ENCODE measurements around the gene CCKAR.

Gene CCKAR

DNA sequence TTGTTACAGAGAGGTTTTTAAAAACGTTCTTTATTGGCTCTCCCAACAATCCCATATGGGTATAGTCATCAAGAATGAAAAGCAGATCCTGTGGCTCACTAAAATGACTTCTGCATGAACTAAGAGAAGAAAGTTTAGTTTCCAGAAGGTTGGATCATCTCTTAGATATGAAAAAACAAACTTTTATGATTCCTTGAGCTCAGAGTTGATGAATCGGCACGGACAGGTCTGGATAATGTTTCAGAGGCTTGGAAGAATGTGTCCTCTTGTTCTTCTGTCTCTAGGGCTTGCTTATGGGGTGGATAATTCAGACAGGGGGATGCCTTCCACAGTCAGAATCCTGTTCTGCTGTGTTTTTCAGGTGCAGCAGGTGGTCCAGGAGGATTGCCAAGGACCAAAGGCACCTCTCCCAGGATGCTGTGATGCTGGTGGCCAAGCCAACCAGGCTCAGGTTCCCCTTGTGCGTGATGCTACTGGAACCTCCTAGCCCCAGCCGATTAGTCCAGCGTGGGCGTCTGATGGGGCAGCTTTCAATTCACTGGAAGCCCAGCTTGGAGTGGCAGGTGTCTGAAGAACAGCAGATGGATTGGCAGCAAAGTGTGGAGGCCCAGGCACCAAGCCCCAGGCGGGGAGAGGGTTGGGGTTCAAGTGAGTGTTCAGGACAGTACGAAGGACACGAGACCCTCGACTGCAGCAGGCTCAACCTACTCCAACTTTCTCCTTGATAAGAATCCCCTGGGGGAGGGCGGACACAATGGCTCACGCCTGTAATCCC lies 30.3 kb downstream of the CCKAR start:
- no peak for DNase-seq (ENCODE audit: low read depth)

- DNase-seq (ENCODE audit: low read depth) = peak; percentile 71
Observed at GRCh38 chr4:26459054-26459755, 31.1 kb downstream of the CCKAR start.

DNA sequence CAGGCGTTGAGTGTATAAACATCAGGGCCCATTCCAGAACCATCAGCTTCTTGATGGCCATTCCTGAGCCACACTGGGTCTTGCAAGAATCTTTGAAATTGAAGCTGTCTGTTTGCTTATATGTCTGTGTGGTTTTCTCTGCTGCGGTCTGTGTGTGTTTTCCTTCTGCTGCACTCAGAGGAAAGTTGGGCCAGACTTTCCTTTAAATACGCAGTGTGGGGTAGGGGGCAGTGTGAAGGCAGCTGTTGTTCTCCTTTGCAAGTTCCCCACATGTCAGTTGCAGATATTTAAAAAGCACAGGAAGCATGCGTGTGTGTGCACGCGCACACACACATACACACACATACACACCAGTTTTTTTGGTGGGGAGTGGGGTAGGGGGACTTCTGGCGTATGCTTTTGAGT lies 32.1 kb downstream of the CCKAR start:
- no peak for DNase-seq (ENCODE audit: low read depth)

DNA sequence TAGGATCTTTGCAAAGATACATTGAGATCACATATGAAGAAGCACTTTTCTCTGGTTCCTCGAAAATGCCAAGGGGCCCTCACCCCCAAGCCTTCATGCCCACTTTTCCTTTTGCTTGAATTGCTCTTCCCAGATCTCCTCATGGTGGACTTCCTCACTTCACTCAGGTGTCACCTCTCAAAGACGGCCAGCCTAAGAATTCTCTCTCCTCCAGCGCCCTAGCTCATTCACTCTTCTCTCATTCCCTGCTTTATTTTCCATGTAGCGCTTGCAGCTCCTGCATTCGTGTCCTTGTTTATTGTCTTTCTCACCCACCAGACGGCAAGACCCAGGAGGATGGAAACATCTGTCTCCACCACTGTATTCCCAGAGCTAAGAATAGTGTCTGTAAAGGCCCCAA lies 32.9 kb downstream of the CCKAR start:
- no peak for DNase-seq (ENCODE audit: low read depth)

DNA sequence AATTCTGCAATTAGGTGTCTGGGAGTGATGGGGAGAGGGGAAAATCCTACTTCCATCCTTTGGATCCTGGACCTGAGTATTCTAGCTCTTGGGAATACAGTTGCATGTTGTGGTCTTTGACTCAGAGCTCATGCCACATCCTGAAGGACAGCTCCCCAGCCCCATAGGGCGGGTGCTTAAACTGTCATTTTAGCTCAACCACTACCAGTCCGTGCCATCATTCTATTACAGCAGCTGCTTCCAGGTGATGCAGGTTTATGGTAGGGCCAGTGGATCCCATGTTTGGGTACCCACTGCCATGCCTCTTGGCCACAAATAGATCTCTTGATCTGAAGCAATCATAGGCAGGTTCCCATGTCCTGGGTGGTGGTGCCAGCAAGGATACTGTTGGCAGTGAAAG lies 34.7 kb downstream of the CCKAR start:
- no peak for DNase-seq (ENCODE audit: low read depth)

DNA sequence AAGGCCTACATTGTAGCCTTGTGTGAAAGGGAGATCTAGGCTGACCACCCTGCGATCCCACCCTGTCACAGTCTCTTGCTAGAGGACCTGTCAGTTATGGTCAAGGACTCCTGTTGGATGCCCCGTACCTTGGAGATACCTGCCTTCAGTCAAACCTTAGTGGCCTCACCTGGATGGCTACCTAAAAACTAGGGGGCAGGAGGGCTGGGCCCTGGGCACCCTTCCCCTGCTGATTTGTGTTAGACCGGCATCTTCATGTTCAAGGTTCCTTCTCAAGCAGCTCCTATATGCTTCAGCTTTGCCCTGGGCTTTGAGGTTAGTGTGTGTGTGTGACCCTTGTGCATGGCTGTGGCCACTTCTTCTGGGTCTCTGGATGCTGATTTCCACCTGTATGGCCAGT lies 35.3 kb downstream of the CCKAR start:
- no peak for DNase-seq (ENCODE audit: low read depth)

DNA sequence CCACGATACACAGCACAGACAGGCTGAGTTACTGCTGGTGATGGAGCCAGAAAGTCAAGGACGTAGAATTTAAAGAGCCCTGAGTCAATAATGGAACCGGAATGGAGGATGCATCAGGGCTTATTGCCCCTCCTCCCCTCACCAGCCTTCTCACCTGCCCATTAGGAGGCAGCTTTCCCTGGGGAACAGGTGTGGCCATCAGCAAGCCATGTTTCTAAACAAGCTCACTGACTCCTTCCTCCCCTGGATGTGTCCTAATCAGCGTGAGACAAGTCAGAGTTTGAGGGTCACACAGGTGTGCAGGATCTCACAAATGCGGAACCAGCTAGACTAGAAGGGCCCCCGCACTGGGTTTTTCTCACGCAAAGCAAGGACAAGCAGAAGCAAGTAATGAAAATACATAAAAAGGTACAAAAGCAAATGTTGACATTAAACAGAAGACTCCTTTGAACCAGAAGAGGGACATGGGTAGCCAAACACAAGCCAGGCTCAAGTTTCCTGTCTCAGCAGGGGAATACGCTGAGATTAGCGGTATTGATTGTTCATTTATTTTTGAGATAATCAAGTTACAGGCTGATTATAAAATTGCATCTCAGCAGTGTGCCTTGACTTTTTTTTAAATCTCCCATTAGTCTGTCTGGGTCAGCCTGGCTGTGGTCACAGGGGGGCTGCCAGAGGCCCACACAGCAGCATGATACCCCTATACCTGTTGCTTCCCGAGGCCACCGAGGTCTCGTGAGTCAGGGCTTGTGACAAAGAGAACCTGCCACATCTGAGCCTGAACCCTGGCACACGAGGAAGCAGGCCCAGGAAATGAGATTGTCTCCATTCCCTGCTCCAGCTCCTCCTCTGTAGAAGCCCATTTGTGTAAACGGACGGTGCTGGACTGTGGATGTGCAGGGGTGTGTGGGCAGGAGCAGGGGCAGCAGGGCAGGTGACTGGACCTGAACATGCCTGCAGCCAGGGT lies 37.4 kb downstream of the CCKAR start:
- no peak for DNase-seq (ENCODE audit: low read depth)

DNA sequence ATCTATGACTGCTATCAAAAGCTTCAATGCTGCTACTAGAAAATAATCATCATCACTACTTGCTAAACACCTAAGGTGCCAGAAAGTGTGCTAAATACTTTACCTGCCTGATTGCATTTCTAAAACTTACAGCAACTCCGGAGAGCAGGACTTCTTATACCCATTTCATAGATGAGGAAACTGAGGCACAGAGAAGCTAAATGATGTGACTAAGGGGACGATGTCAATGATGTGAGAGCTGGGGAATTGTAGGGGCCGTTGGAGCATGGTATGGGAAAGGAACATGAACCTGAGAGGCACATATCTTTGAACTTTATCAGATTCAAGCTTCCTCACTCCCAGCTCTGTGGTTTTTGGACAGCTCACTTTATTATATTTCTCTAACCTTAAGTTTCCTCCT lies 38.7 kb downstream of the CCKAR start:
- no peak for DNase-seq (ENCODE audit: low read depth)

- DNase-seq (ENCODE audit: low read depth) = no peak
Observed at GRCh38 chr4:26450418-26450817, 39.9 kb downstream of the CCKAR start.

DNA sequence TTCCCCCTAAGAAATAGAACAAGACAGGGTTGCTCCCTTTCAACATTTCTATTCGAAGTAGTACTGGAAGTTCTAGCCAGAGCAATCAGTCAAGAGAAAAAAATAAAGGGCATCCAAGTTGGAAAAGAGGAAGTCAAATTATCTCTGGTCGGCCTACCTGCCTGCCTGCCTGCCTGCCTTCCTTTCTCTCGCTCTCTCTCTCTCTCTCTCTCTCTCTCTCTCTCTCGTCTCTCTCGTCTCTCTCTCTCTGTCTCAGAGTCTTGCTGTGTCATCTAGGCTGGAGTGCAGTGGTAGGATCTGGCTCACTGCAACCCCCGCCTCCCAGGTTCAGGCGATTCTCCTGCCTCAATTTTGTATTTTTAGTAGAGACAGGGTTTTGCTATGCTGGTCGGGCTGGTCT lies 42.9 kb downstream of the CCKAR start:
- no peak for DNase-seq (ENCODE audit: low read depth)

DNA sequence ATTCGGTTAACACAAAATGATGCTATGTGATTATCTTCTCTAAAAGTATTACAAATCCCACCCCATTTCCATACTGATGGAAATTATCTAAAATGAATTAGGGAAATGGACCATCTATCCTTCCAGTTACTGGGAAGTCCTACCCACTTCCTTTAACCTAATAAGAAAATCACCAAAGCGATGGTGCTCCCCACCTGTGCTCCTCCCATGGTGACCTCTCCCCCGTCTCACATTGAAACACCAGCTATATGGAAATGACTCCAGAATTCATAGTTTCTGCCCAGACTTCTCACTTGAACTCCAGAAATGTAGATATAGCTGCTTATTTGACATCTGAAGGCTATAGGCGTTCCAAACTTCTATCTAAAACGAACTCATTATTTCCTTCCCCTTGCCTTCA lies 48.5 kb downstream of the CCKAR start:
- DNase-seq (ENCODE audit: low read depth) = no peak

DNA sequence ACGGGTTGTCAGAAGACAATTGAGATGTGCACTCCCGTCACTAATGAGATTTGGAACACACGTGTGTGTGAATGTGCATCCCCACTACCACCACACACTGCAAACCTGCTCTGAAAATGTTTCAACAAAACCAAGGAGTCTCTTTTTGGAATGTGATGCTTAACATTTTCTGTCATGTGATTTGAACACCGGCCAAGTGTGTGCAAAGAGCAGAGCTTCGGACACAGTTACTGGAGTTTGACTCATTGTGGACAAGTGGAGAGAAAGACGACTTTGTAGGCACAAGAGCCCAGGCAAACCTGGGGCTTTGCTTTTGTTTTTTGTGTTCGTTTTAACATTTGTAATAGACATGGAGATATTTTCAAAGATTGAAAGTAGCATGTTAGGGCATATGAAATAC lies 49.2 kb downstream of the CCKAR start:
- peak; percentile 61 for DNase-seq (ENCODE audit: low read depth)

GRCh38 chr4:26434030-26434639 lies 56.1 kb downstream of the CCKAR start:
- peak; percentile 69 for DNase-seq (ENCODE audit: low read depth)

DNA sequence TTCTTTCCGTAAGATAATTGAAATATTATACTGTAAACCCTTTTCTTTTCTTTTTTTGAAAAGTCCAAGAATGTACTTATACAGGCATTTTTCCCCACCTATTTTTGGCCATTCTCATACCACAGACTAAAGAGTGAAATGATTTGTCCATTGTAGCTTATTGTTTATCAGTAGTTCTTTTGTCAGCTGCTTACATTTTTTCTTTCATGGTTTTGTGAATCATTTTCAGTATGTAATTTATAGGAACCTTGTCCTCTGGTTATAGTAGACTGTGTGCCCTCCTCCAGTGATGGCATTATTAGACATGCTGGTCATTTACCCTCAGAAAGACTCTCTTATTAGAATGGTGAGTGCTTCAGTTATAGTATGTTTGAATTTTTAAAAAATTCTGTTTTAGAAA lies 56.7 kb downstream of the CCKAR start:
- peak; percentile 22 for DNase-seq (ENCODE audit: low read depth)

DNA sequence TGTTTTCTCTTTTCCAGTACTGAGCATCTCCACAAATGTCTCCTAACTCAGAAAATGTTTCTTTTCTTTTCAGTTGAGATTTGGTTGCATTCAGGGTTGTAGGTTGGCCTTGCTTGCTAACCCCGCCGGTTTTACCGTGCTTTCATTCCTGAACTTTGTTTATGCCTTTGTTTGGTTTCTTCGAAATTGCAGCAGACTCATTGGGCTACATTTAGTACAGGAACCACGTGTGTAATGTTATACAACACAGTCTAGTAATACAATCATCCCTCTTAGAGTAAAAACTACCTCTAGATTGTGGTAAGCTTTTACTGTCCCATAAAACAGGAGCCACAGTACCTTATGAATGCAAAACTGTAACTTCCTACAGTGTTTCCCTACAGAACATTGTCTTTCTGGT lies 57.9 kb downstream of the CCKAR start:
- DNase-seq (ENCODE audit: low read depth) = no peak

DNA sequence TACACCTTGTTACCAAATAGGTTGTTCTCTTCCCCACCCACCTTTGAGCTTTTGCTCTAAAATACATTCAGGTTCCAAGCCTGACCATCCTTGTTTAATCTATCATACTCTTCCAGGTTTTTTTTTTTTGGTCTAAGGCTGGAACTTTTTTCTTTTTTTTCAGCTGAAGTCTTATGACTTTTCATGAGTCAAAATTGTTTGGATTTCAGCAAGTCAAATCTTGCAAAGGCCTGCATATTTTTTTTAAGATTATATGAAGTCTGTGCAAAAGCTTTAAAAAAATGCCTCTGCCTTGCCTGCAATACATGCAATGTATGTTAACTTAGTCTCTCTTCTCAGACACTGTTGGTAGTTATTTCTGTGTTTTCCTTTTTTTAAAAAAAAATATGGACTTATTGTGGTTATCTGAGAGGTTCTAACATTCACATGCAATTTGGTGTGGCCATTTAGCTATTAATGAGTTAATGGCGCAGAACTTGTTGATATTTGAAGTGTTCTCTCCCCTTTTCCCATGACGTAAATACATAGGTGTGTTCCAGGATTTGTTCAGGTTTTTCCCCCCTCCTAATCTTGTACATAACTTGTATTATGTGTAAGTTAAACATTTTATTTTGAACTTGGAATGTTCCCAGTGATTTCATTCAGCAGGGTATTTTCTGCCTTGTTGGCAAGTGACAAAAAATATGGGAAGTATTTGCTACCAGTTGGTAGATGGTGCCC lies 58.7 kb downstream of the CCKAR start:
- no peak for DNase-seq (ENCODE audit: low read depth)
